CD4-positive, CD25-positive, alpha-beta regulatory T cell (primary cell): ENCODE measurements around the gene CMIP. TPM values are rescaled to one million over a fixed set of nuclear protein-coding genes. Genes with fewer than 3 reads are reported as not detected.

Experiments used
- ATAC-seq, 2 donors: fragments of 150-1000 bp; cut with Tn5 transposase; one replicate each; pipeline ENCODE4 v1.10.0; 2021; ENCODE audit warnings: low read depth in 2 of 2, moderate number of reproducible peaks in 2 of 2, moderate library complexity in 1 of 2
- DNase-seq, 3 donors: peaks; one replicate each; pipeline versions ENCODE4 v3.0.0 to v3.0.0-alpha.2; 2012 to 2022; ENCODE audit warnings: mixed read lengths in 1 of 3
- H3K27ac ChIP-seq: one replicate; pipeline ENCODE4 v1.7.0; 2013; ENCODE audit warnings: mild to moderate bottlenecking, low read length; ENCODE audit not compliant: insufficient read depth, poor library complexity, severe bottlenecking
- H3K27me3 ChIP-seq: one replicate; pipeline ENCODE4 v1.7.0; 2013; ENCODE audit warnings: low read length; ENCODE audit not compliant: control insufficient read depth, insufficient read depth
- H3K36me3 ChIP-seq: one replicate; pipeline ENCODE4 v1.7.0; 2013; ENCODE audit warnings: mild to moderate bottlenecking, low read length, moderate library complexity; ENCODE audit not compliant: control insufficient read depth, insufficient read depth
- H3K4me1 ChIP-seq: 2 replicates; pipeline ENCODE4 v1.7.0; 2013; ENCODE audit warnings: mild to moderate bottlenecking, low read length; ENCODE audit not compliant: insufficient read depth, control insufficient read depth, poor library complexity, severe bottlenecking
- H3K4me3 ChIP-seq: one replicate; pipeline ENCODE4 v1.7.0; 2013; ENCODE audit warnings: low read depth, mild to moderate bottlenecking, low read length, moderate library complexity
- H3K9me3 ChIP-seq, 2 experiments: 1 replicate in 1 of 2; 2 replicates in 1 of 2; pipeline ENCODE4 v1.7.0; 2013; ENCODE audit warnings: low read length in 2 of 2, mild to moderate bottlenecking in 1 of 2, moderate library complexity in 1 of 2; ENCODE audit not compliant: control insufficient read depth in 2 of 2
- H3K27ac Mint-ChIP-seq, 3 donors: one replicate each; pipeline ENCODE4 v1.8.0; 2020 to 2022; ENCODE audit warnings: mild to moderate bottlenecking in 3 of 3, mixed read lengths in 3 of 3, moderate library complexity in 2 of 3
- H3K27me3 Mint-ChIP-seq: one replicate; pipeline ENCODE4 v1.8.0; 2022; ENCODE audit warnings: mild to moderate bottlenecking, mixed read lengths
- H3K36me3 Mint-ChIP-seq: one replicate; pipeline ENCODE4 v1.8.0; 2020; ENCODE audit warnings: mixed read lengths
- H3K4me1 Mint-ChIP-seq, 4 donors: one replicate each; pipeline ENCODE4 v1.8.0; 2020 to 2022; ENCODE audit warnings: mixed read lengths in 4 of 4, mild to moderate bottlenecking in 1 of 4
- H3K4me3 Mint-ChIP-seq, 4 donors: one replicate each; pipeline ENCODE4 v1.8.0; 2020 to 2022; ENCODE audit warnings: mild to moderate bottlenecking in 4 of 4, mixed read lengths in 4 of 4, moderate library complexity in 3 of 4
- H3K9me3 Mint-ChIP-seq, 7 donors: one replicate each; pipeline ENCODE4 v1.8.0; 2020 to 2022; ENCODE audit warnings: mixed read lengths in 7 of 7, mild to moderate bottlenecking in 3 of 7, moderate library complexity in 2 of 7
- polyA plus RNA-seq, 4 donors: library from polyadenylated mRNA; unstranded; fragments of 300-500 nt; fragmentation: Illumina TruSeq; gene quantifications; one replicate each; pipeline ENCODE4 v1.2.3, GENCODE V29; 2021
- total RNA-seq: library from RNA; stranded (reverse); gene quantifications from one replicate; pipeline ENCODE4 v1.2.3, GENCODE V29; 2022

Gene CMIP
- total and polyA plus RNA-seq, 5 donors from 2014 or later, result 0.21 to 49.7 (median 0.94) TPM

- peak overlapping the region in 1 of 3 donors; percentile 78 for H3K27ac Mint-ChIP-seq
- no peaks in the 10 kb centered on the region for H3K27me3 Mint-ChIP-seq
- peaks cover 6 to 15% (median 7%) of the 10 kb centered on the region in 4 donors for H3K4me1 Mint-ChIP-seq
- H3K4me3 Mint-ChIP-seq, result no peak overlapping the region
- Histone ChIP-seq H3K36me3 (peaks cover 2% of the 10 kb centered on the region), H3K9me3 (no peaks in the 10 kb centered on the region), H3K27ac (no peak overlapping the region), H3K27me3 (no peaks in the 10 kb centered on the region), H3K4me3 (no peak overlapping the region), H3K4me1 (no peaks in the 10 kb centered on the region)
- H3K36me3 Mint-ChIP-seq, result peaks cover 12% of the 10 kb centered on the region
- H3K9me3 Mint-ChIP-seq, result no peaks in the 10 kb centered on the region
- no peak for ATAC-seq
- no peak for DNase-seq
Observed at GRCh38 chr16:81625544-81626153, 181.0 kb downstream of the CMIP start.

- peaks cover 12% of the 10 kb centered on the region for H3K36me3 Mint-ChIP-seq
- no peaks in the 10 kb centered on the region for H3K27me3 Mint-ChIP-seq
- no peak for DNase-seq
- H3K27ac Mint-ChIP-seq, result no peak overlapping the region
- Histone ChIP-seq H3K27me3 (no peaks in the 10 kb centered on the region), H3K4me3 (no peak overlapping the region), H3K36me3 (peaks cover 2% of the 10 kb centered on the region), H3K9me3 (no peaks in the 10 kb centered on the region), H3K4me1 (no peaks in the 10 kb centered on the region), H3K27ac (no peak overlapping the region)
- no peaks in the 10 kb centered on the region for H3K9me3 Mint-ChIP-seq
- no peak for ATAC-seq
- no peak overlapping the region for H3K4me3 Mint-ChIP-seq
- H3K4me1 Mint-ChIP-seq, result peaks cover 6 to 21% (median 9%) of the 10 kb centered on the region in 4 donors
Observed at GRCh38 chr16:81626181-81626674, 181.6 kb downstream of the CMIP start.

GRCh38 chr16:81627024-81627423 lies 182.4 kb downstream of the CMIP start:
- ATAC-seq, result no peak
- H3K4me3 ChIP-seq, result no peak overlapping the region
- Mint-ChIP-seq H3K9me3 (no peaks in the 10 kb centered on the region), H3K36me3 (peaks cover 12% of the 10 kb centered on the region), H3K4me3 (no peak overlapping the region), H3K27me3 (no peaks in the 10 kb centered on the region), H3K27ac (no peak overlapping the region), H3K4me1 (peaks cover 6 to 28% (median 16%) of the 10 kb centered on the region in 4 donors)
- H3K9me3 ChIP-seq, result no peaks in the 10 kb centered on the region
- no peaks in the 10 kb centered on the region for H3K27me3 ChIP-seq
- peaks cover 2% of the 10 kb centered on the region for H3K36me3 ChIP-seq
- H3K4me1 ChIP-seq, result no peaks in the 10 kb centered on the region
- DNase-seq, result no peak
- no peak overlapping the region for H3K27ac ChIP-seq

- no peaks in the 10 kb centered on the region for H3K36me3 ChIP-seq
- no peaks in the 10 kb centered on the region for H3K27me3 ChIP-seq
- Mint-ChIP-seq H3K4me3 (no peak overlapping the region), H3K4me1 (peaks cover 9 to 35% (median 23%) of the 10 kb centered on the region in 4 donors), H3K36me3 (peaks cover 12% of the 10 kb centered on the region), H3K9me3 (no peaks in the 10 kb centered on the region), H3K27me3 (no peaks in the 10 kb centered on the region), H3K27ac (peak overlapping the region in 1 of 3 donors; percentile 41)
- ATAC-seq (no peak), DNase-seq (no peak)
- H3K4me3 ChIP-seq, result no peak overlapping the region
- no peak overlapping the region for H3K27ac ChIP-seq
- no peaks in the 10 kb centered on the region for H3K9me3 ChIP-seq
- H3K4me1 ChIP-seq, result peaks cover 6% of the 10 kb centered on the region
Observed at GRCh38 chr16:81627729-81628244, 183.2 kb downstream of the CMIP start.

GRCh38 chr16:81629034-81629802 lies 184.6 kb downstream of the CMIP start:
- peaks cover 20% of the 10 kb centered on the region for H3K4me1 ChIP-seq
- ATAC-seq (no peak), DNase-seq (no peak)
- no peaks in the 10 kb centered on the region for H3K27me3 ChIP-seq
- Mint-ChIP-seq H3K4me1 (peaks cover 9 to 45% (median 25%) of the 10 kb centered on the region in 4 donors), H3K36me3 (peaks cover 8% of the 10 kb centered on the region), H3K4me3 (no peak overlapping the region), H3K27ac (peak overlapping the region in 2 of 3 donors; percentile 33 to 47), H3K27me3 (no peaks in the 10 kb centered on the region), H3K9me3 (no peaks in the 10 kb centered on the region)
- H3K27ac ChIP-seq, result no peak overlapping the region
- no peak overlapping the region for H3K4me3 ChIP-seq
- no peaks in the 10 kb centered on the region for H3K36me3 ChIP-seq
- H3K9me3 ChIP-seq, result no peaks in the 10 kb centered on the region

GRCh38 chr16:81629896-81630634 lies 185.5 kb downstream of the CMIP start:
- ATAC-seq, result no peak
- no peaks in the 10 kb centered on the region for H3K27me3 Mint-ChIP-seq
- Histone ChIP-seq H3K27me3 (no peaks in the 10 kb centered on the region), H3K4me1 (peaks cover 20% of the 10 kb centered on the region), H3K27ac (no peak overlapping the region), H3K9me3 (no peaks in the 10 kb centered on the region), H3K4me3 (no peak overlapping the region), H3K36me3 (no peaks in the 10 kb centered on the region)
- peak overlapping the region in 1 of 4 donors; percentile 5 for H3K4me3 Mint-ChIP-seq
- peaks cover 8% of the 10 kb centered on the region for H3K36me3 Mint-ChIP-seq
- H3K27ac Mint-ChIP-seq, result peak overlapping the region in 2 of 3 donors; percentile 47 to 86
- H3K9me3 Mint-ChIP-seq, result no peaks in the 10 kb centered on the region
- peaks cover 4 to 45% (median 25%) of the 10 kb centered on the region in 4 donors for H3K4me1 Mint-ChIP-seq
- DNase-seq, result no peak

- Mint-ChIP-seq H3K27ac (peak overlapping the region; percentile 80 to 86 (median 86)), H3K36me3 (peaks cover 8% of the 10 kb centered on the region), H3K4me1 (peaks cover 4 to 49% (median 28%) of the 10 kb centered on the region in 4 donors), H3K27me3 (no peaks in the 10 kb centered on the region), H3K4me3 (no peak overlapping the region), H3K9me3 (no peaks in the 10 kb centered on the region)
- Histone ChIP-seq H3K4me3 (no peak overlapping the region), H3K27me3 (no peaks in the 10 kb centered on the region), H3K36me3 (no peaks in the 10 kb centered on the region), H3K27ac (no peak overlapping the region), H3K9me3 (no peaks in the 10 kb centered on the region), H3K4me1 (peaks cover 20% of the 10 kb centered on the region)
- DNase-seq (no peak), ATAC-seq (no peak)
Observed at GRCh38 chr16:81630635-81631031, 186.0 kb downstream of the CMIP start.
